Thoracic aorta (tissue), 2 donors: ENCODE data around the gene UTP11. TPM values are rescaled to one million over a fixed set of nuclear protein-coding genes. Genes with fewer than 3 reads are reported as not detected.

Source experiments
- ATAC-seq: fragments of 150-250 bp; one replicate; pipeline ENCODE4 v1.8.0; 2017; ENCODE audit warnings: low read depth; ENCODE audit not compliant: insufficient number of reproducible peaks, low FRiP score
- DNase-seq: peaks from one replicate; pipeline ENCODE4 v3.0.0-alpha.2; 2020; ENCODE audit warnings: low spot score
- H3K27ac ChIP-seq, 2 donors: fragments of 200-600 bp; sonication (generic); 1 replicate in 1 of 2; 2 replicates in 1 of 2; pipeline ENCODE4 v1.5.1; 2016; ENCODE audit warnings: mild to moderate bottlenecking in 2 of 2, moderate library complexity in 2 of 2
- H3K27me3 ChIP-seq: fragments of 200-600 bp; sonication (generic); replicated peaks from 2 replicates; pipeline ENCODE4 v1.6.0; 2016; ENCODE audit warnings: mild to moderate bottlenecking; ENCODE audit not compliant: insufficient read depth
- H3K36me3 ChIP-seq: fragments of 200-600 bp; sonication (generic); one replicate; pipeline ENCODE4 v1.5.1; 2016
- H3K4me1 ChIP-seq, 2 donors: fragments of 200-600 bp; sonication (generic); 1 replicate in 1 of 2; 2 replicates in 1 of 2; pipeline versions ENCODE4 v1.5.1 to v1.6.0; 2016; ENCODE audit warnings: low read depth in 2 of 2, mild to moderate bottlenecking in 1 of 2; ENCODE audit not compliant: control insufficient read depth in 1 of 2
- H3K4me3 ChIP-seq: fragments of 200-600 bp; sonication (generic); 2 replicates; pipeline ENCODE4 v1.5.1; 2016; ENCODE audit warnings: mild to moderate bottlenecking
- H3K9me3 ChIP-seq: fragments of 200-600 bp; sonication (generic); 2 replicates; pipeline ENCODE4 v1.5.1; 2016
- CTCF ChIP-seq: fragments of 200-600 bp; sonication (generic); IDR thresholded peaks from one replicate; pipeline ENCODE4 v1.5.1; 2019; ENCODE audit warnings: antibody characterized with exemption
- total RNA-seq, 2 donors: library from RNA; depleted of rRNA; stranded (reverse); fragments of >200 nt; gene quantifications; one replicate each; pipeline versions ENCODE4 v1.1.0 to v1.2.3, GENCODE V29; 2016

The UTP11 gene
- total RNA-seq, 2 donors from 2014 or later, result 14.6 to 76.9 TPM

GRCh38 chr1:37999430-38000232 is 12.9 kb upstream of the UTP11 start:
- H3K4me1 ChIP-seq, result peaks cover 65 to 87% of the 10 kb centered on the region in 2 donors
- peak overlapping the region; percentile 51 for H3K4me3 ChIP-seq
- ATAC-seq (no peak), DNase-seq (no peak)
- no peak for TF ChIP-seq CTCF
- no peaks in the 10 kb centered on the region for H3K9me3 ChIP-seq
- peak overlapping the region; percentile 96 to 97 for H3K27ac ChIP-seq
- no peaks in the 10 kb centered on the region for H3K27me3 ChIP-seq
- peaks cover 7% of the 10 kb centered on the region for H3K36me3 ChIP-seq

GRCh38 chr1:38000233-38000528 is 12.4 kb upstream of the UTP11 start:
- H3K4me1 ChIP-seq, result peaks cover 60 to 84% of the 10 kb centered on the region in 2 donors
- ATAC-seq, result no peak
- peak overlapping the region; percentile 51 for H3K4me3 ChIP-seq
- no peaks in the 10 kb centered on the region for H3K27me3 ChIP-seq
- H3K27ac ChIP-seq, result peak overlapping the region; percentile 96 to 97
- peaks cover 7% of the 10 kb centered on the region for H3K36me3 ChIP-seq
- no peak for TF ChIP-seq CTCF
- DNase-seq, result no peak
- H3K9me3 ChIP-seq, result no peaks in the 10 kb centered on the region

GRCh38 chr1:38000529-38001455 is 11.7 kb upstream of the UTP11 start:
- Histone ChIP-seq H3K27ac (peak overlapping the region; percentile 96 to 97), H3K9me3 (no peaks in the 10 kb centered on the region), H3K4me1 (peaks cover 58 to 83% of the 10 kb centered on the region in 2 donors), H3K27me3 (no peaks in the 10 kb centered on the region), H3K4me3 (peak overlapping the region; percentile 51), H3K36me3 (peaks cover 7% of the 10 kb centered on the region)
- ATAC-seq, result no peak
- no peak for TF ChIP-seq CTCF
- DNase-seq, result no peak

- TF ChIP-seq CTCF, result no peak
- H3K36me3 ChIP-seq, result no peaks in the 10 kb centered on the region
- peak overlapping the region; percentile 87 for H3K4me3 ChIP-seq
- H3K4me1 ChIP-seq, result peaks cover 48 to 67% of the 10 kb centered on the region in 2 donors
- ATAC-seq (no peak), DNase-seq (no peak)
- no peaks in the 10 kb centered on the region for H3K27me3 ChIP-seq
- no peaks in the 10 kb centered on the region for H3K9me3 ChIP-seq
- peak overlapping the region; percentile 75 to 90 for H3K27ac ChIP-seq
Measured at GRCh38 chr1:38003261-38004250, 9.0 kb upstream of the UTP11 start.
